Measurements from ENCODE around the gene ANKRD26.

DNA sequence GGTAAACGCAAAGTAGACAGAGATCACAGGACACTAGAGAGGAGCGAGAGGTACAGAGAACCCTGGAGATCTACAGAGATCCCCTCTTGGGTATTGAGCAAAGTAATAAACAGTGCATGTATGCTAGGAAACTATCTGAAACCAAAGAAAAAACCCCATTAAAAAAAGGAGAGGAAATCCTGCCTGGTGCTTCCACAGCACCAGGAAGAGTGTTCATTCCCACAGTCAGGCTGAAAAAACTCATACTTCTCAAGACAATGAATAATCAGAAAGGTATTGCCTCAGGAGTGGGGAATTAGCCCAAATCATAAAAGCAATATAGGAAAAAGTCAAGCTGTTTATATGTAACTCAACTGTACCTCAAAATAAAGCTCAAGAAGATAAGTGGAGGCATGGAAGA, 59.1 kb downstream of the ANKRD26 start:
- TF ChIP-seq, protein P1, sequence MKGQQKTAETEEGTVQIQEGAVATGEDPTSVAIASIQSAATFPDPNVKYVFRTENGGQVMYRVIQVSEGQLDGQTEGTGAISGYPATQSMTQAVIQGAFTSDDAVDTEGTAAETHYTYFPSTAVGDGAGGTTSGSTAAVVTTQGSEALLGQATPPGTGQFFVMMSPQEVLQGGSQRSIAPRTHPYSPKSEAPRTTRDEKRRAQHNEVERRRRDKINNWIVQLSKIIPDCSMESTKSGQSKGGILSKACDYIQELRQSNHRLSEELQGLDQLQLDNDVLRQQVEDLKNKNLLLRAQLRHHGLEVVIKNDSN (CRISPR knock-in tag; IDR thresholded peaks at IDR 0.05): no peak
- TF ChIP-seq ELF2 (CRISPR knock-in tag; IDR thresholded peaks at IDR 0.05) (no peak), CREM (IDR thresholded peaks at IDR 0.05; ENCODE audit: low read depth) (no peak), POLR2A (conservative IDR thresholded peaks at IDR 0.05) (no peak), TEAD2 (tag; IDR thresholded peaks at IDR 0.05) (no peak), EZH2 (IDR thresholded peaks at IDR 0.05; ENCODE audit: borderline replicate concordance, low read depth, low read length) (no peak), SETDB1 (IDR thresholded peaks at IDR 0.05; ENCODE audit: low read length) (no peak), POLR2AphosphoS5 (IDR thresholded peaks at IDR 0.05; ENCODE audit: control insufficient read depth, insufficient read depth, low read depth, low read length) (no peak)
- TF ChIP-seq, protein P2, sequence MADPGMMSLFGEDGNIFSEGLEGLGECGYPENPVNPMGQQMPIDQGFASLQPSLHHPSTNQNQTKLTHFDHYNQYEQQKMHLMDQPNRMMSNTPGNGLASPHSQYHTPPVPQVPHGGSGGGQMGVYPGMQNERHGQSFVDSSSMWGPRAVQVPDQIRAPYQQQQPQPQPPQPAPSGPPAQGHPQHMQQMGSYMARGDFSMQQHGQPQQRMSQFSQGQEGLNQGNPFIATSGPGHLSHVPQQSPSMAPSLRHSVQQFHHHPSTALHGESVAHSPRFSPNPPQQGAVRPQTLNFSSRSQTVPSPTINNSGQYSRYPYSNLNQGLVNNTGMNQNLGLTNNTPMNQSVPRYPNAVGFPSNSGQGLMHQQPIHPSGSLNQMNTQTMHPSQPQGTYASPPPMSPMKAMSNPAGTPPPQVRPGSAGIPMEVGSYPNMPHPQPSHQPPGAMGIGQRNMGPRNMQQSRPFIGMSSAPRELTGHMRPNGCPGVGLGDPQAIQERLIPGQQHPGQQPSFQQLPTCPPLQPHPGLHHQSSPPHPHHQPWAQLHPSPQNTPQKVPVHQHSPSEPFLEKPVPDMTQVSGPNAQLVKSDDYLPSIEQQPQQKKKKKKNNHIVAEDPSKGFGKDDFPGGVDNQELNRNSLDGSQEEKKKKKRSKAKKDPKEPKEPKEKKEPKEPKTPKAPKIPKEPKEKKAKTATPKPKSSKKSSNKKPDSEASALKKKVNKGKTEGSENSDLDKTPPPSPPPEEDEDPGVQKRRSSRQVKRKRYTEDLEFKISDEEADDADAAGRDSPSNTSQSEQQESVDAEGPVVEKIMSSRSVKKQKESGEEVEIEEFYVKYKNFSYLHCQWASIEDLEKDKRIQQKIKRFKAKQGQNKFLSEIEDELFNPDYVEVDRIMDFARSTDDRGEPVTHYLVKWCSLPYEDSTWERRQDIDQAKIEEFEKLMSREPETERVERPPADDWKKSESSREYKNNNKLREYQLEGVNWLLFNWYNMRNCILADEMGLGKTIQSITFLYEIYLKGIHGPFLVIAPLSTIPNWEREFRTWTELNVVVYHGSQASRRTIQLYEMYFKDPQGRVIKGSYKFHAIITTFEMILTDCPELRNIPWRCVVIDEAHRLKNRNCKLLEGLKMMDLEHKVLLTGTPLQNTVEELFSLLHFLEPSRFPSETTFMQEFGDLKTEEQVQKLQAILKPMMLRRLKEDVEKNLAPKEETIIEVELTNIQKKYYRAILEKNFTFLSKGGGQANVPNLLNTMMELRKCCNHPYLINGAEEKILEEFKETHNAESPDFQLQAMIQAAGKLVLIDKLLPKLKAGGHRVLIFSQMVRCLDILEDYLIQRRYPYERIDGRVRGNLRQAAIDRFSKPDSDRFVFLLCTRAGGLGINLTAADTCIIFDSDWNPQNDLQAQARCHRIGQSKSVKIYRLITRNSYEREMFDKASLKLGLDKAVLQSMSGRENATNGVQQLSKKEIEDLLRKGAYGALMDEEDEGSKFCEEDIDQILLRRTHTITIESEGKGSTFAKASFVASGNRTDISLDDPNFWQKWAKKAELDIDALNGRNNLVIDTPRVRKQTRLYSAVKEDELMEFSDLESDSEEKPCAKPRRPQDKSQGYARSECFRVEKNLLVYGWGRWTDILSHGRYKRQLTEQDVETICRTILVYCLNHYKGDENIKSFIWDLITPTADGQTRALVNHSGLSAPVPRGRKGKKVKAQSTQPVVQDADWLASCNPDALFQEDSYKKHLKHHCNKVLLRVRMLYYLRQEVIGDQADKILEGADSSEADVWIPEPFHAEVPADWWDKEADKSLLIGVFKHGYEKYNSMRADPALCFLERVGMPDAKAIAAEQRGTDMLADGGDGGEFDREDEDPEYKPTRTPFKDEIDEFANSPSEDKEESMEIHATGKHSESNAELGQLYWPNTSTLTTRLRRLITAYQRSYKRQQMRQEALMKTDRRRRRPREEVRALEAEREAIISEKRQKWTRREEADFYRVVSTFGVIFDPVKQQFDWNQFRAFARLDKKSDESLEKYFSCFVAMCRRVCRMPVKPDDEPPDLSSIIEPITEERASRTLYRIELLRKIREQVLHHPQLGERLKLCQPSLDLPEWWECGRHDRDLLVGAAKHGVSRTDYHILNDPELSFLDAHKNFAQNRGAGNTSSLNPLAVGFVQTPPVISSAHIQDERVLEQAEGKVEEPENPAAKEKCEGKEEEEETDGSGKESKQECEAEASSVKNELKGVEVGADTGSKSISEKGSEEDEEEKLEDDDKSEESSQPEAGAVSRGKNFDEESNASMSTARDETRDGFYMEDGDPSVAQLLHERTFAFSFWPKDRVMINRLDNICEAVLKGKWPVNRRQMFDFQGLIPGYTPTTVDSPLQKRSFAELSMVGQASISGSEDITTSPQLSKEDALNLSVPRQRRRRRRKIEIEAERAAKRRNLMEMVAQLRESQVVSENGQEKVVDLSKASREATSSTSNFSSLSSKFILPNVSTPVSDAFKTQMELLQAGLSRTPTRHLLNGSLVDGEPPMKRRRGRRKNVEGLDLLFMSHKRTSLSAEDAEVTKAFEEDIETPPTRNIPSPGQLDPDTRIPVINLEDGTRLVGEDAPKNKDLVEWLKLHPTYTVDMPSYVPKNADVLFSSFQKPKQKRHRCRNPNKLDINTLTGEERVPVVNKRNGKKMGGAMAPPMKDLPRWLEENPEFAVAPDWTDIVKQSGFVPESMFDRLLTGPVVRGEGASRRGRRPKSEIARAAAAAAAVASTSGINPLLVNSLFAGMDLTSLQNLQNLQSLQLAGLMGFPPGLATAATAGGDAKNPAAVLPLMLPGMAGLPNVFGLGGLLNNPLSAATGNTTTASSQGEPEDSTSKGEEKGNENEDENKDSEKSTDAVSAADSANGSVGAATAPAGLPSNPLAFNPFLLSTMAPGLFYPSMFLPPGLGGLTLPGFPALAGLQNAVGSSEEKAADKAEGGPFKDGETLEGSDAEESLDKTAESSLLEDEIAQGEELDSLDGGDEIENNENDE (IDR thresholded peaks at IDR 0.05; ENCODE audit: low read depth, low read length): no peak
- TF ChIP-seq, protein P3, sequence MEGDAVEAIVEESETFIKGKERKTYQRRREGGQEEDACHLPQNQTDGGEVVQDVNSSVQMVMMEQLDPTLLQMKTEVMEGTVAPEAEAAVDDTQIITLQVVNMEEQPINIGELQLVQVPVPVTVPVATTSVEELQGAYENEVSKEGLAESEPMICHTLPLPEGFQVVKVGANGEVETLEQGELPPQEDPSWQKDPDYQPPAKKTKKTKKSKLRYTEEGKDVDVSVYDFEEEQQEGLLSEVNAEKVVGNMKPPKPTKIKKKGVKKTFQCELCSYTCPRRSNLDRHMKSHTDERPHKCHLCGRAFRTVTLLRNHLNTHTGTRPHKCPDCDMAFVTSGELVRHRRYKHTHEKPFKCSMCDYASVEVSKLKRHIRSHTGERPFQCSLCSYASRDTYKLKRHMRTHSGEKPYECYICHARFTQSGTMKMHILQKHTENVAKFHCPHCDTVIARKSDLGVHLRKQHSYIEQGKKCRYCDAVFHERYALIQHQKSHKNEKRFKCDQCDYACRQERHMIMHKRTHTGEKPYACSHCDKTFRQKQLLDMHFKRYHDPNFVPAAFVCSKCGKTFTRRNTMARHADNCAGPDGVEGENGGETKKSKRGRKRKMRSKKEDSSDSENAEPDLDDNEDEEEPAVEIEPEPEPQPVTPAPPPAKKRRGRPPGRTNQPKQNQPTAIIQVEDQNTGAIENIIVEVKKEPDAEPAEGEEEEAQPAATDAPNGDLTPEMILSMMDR (IDR thresholded peaks at IDR 0.05 in 2 of 3, conservative IDR thresholded peaks at IDR 0.05 in 1 of 3; ENCODE audit: insufficient read depth in 2 of 3, low read depth in 1 of 3, low read length in 3 of 3): no peak

Data from K562 (cell line).